Upper lobe of right lung (tissue), 1 donor: ENCODE data around the gene SRRT. TPM values are rescaled to one million over a fixed set of nuclear protein-coding genes. Genes with fewer than 3 reads are reported as not detected.
"Not testable (repeated sequence)": the region's sequence is repeated elsewhere in the genome, so short reads cannot be mapped to it uniquely, and the experiment has no call there.

Experiments used
- ATAC-seq: fragments of 200-7000 bp; cut with Tn5 transposase; one replicate; pipeline ENCODE4 v1.9.1; 2020; ENCODE audit warnings: mild to moderate bottlenecking, moderate library complexity
- DNase-seq: peaks from one replicate; pipeline ENCODE4 v3.0.0-alpha.2; 2020
- H3K27ac ChIP-seq: fragments of 200-600 bp; one replicate; pipeline ENCODE4 v1.8.0; 2022
- H3K27me3 ChIP-seq: fragments of 200-600 bp; one replicate; pipeline ENCODE4 v1.8.0; 2022; ENCODE audit warnings: mild to moderate bottlenecking
- H3K36me3 ChIP-seq: fragments of 200-600 bp; one replicate; pipeline ENCODE4 v1.8.0; 2022
- H3K4me1 ChIP-seq: fragments of 200-600 bp; one replicate; pipeline ENCODE4 v1.8.0; 2022
- H3K4me3 ChIP-seq: fragments of 200-600 bp; one replicate; pipeline ENCODE4 v1.8.0; 2022; ENCODE audit warnings: mild to moderate bottlenecking
- H3K9me3 ChIP-seq: fragments of 200-600 bp; one replicate; pipeline ENCODE4 v1.8.0; 2022
- intact Hi-C: fragments of 100-400 bp; cut with DNase I; formaldehyde crosslinking; loops from one replicate; pipeline ENCODE4 v1.11.0; 2022
- microRNA-seq: library from miRNA; unstranded; fragments of <30 nt; microRNA quantifications from one replicate; pipeline ENCODE4 v1.2.0, GENCODE V29; 2020; ENCODE audit warnings: borderline microRNAs expressed
- total RNA-seq: library from RNA; stranded (reverse); fragmentation: NEBNext Ultra II Directional; extraction: Animal tissue kit (Norgen Biotek cat#: 25700); gene quantifications from one replicate; pipeline ENCODE4 v1.2.1, GENCODE V29; 2021
- TF ChIP-seq, protein P1 (sequence below): fragments of 200-600 bp; IDR thresholded peaks from one replicate; pipeline ENCODE4 v1.8.0; 2022; ENCODE audit warnings: antibody characterized with exemption
- donor health status: DM: no; HTN: yes; CAD: no; lungs with severe emphysema.

SRRT gene
- total RNA-seq, 1 donor from 2014 or later = 105 TPM

GRCh38 chr7:100929808-100930174, 54.9 kb downstream of the SRRT start:
- Histone ChIP-seq H3K4me1 (no peaks in the 10 kb centered on the region), H3K27me3 (no peaks in the 10 kb centered on the region), H3K36me3 (no peaks in the 10 kb centered on the region), H3K4me3 (no peak overlapping the region), H3K9me3 (no peaks in the 10 kb centered on the region), H3K27ac (peak overlapping the region; percentile 9)
- ATAC-seq (no peak), DNase-seq (no peak)
- TF ChIP-seq, protein P1, sequence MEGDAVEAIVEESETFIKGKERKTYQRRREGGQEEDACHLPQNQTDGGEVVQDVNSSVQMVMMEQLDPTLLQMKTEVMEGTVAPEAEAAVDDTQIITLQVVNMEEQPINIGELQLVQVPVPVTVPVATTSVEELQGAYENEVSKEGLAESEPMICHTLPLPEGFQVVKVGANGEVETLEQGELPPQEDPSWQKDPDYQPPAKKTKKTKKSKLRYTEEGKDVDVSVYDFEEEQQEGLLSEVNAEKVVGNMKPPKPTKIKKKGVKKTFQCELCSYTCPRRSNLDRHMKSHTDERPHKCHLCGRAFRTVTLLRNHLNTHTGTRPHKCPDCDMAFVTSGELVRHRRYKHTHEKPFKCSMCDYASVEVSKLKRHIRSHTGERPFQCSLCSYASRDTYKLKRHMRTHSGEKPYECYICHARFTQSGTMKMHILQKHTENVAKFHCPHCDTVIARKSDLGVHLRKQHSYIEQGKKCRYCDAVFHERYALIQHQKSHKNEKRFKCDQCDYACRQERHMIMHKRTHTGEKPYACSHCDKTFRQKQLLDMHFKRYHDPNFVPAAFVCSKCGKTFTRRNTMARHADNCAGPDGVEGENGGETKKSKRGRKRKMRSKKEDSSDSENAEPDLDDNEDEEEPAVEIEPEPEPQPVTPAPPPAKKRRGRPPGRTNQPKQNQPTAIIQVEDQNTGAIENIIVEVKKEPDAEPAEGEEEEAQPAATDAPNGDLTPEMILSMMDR = no peak
- intact Hi-C loops = no loop called here

GRCh38 chr7:100933734-100934133, 58.8 kb downstream of the SRRT start:
- Histone ChIP-seq H3K27ac (no peak overlapping the region), H3K27me3 (no peaks in the 10 kb centered on the region), H3K36me3 (no peaks in the 10 kb centered on the region), H3K9me3 (no peaks in the 10 kb centered on the region), H3K4me1 (no peaks in the 10 kb centered on the region), H3K4me3 (no peak overlapping the region)
- ATAC-seq = no peak
- intact Hi-C loops = no loop called here
- TF ChIP-seq, protein P1 = no peak
- no peak for DNase-seq

GRCh38 chr7:100935381-100935780, 60.5 kb downstream of the SRRT start:
- H3K4me3 ChIP-seq, H3K4me1 ChIP-seq, H3K36me3 ChIP-seq, intact Hi-C loops, H3K27me3 ChIP-seq, H3K27ac ChIP-seq, ATAC-seq, DNase-seq, H3K9me3 ChIP-seq: not testable (repeated sequence)

GRCh38 chr7:100936167-100936566, 61.3 kb downstream of the SRRT start:
- H3K9me3 ChIP-seq, H3K36me3 ChIP-seq, H3K27ac ChIP-seq, H3K4me3 ChIP-seq, ATAC-seq, H3K4me1 ChIP-seq, DNase-seq, H3K27me3 ChIP-seq, intact Hi-C loops: not testable (repeated sequence)

Small RNA genes within 50 kb of the gene (microRNA-seq; reads per million reads assigned to microRNA genes)
- not detected for gene MIR6875

Other genes with a start within 250 kb of the SRRT start
- 0.41 TPM for gene TFR2, start 233.6 kb upstream of the SRRT start, total RNA-seq
- gene ACTL6B, start 218.7 kb upstream of the SRRT start, total RNA-seq = not detected
- gene GNB2, start 201.4 kb upstream of the SRRT start, total RNA-seq = 208 TPM
- 44.5 TPM for gene GIGYF1, start 180.9 kb upstream of the SRRT start, total RNA-seq
- gene POP7, start 169.0 kb upstream of the SRRT start, total RNA-seq = 20.2 TPM
- gene EPO, start 154.6 kb upstream of the SRRT start, total RNA-seq = not detected
- gene ZAN, start 141.5 kb upstream of the SRRT start, total RNA-seq = not detected
- gene EPHB4, start 47.6 kb upstream of the SRRT start, total RNA-seq = 117 TPM
- gene SLC12A9, start 22.4 kb upstream of the SRRT start, total RNA-seq = 39.2 TPM
- gene TRIP6, start 7.7 kb upstream of the SRRT start, total RNA-seq = 65.3 TPM
- 3.1 TPM for gene UFSP1, start 14.6 kb downstream of the SRRT start, total RNA-seq
- 2.9 TPM for gene ACHE, start 20.8 kb downstream of the SRRT start, total RNA-seq
- 2.7 TPM for gene MUC3A, start 74.4 kb downstream of the SRRT start, total RNA-seq
- gene MUC12, start 94.5 kb downstream of the SRRT start, total RNA-seq = not detected
- gene MUC17, start 145.0 kb downstream of the SRRT start, total RNA-seq = not detected
- 60.9 TPM for gene TRIM56, start 210.4 kb downstream of the SRRT start, total RNA-seq